ENCODE results near the gene DUSP12. TPM values are rescaled to one million over a fixed set of nuclear protein-coding genes. Genes with fewer than 3 reads are reported as not detected.

Gene DUSP12
- total and polyA plus RNA-seq, 9 of the 15 experiments (the other 6 are each of a cell fraction or from before 2014, with no cell fraction given) = 10.4 to 81.4 (median 43.6) TPM

- TF ChIP-seq REST (IDR thresholded peaks at IDR 0.05; ENCODE audit: borderline replicate concordance) (no peak), REST (CRISPR knock-in tag; IDR thresholded peaks at IDR 0.05; ENCODE audit: low read depth) (no peak), PBX2 (CRISPR knock-in tag; IDR thresholded peaks at IDR 0.05; ENCODE audit: low read depth) (no peak), PBX2 (tag; conservative IDR thresholded peaks at IDR 0.05; ENCODE audit: low read depth) (no peak)
Measured at GRCh38 chr1:161770250-161770649, 20.7 kb downstream of the DUSP12 start (continued).
